ENCODE measurements around the gene CTTNBP2NL. TPM values are rescaled to one million over a fixed set of nuclear protein-coding genes. Genes with fewer than 3 reads are reported as not detected.

CTTNBP2NL gene
- total and polyA plus RNA-seq, 8 donors: 3.6 to 41.5 (median 13.7) TPM

GRCh38 chr1:112394743-112395062 is 1.3 kb upstream of the CTTNBP2NL start:
- intact Hi-C loops (cut with DNase I; ENCODE audit: low total_unique reads): loop anchor here (5.0 kb wide), 1 partner anchor 68 kb away; no protein-coding TSS in a partner anchor

GRCh38 chr1:112395256-112395820 is 676 bp upstream of the CTTNBP2NL start:
- Histone ChIP-seq H3K36me3 (no peaks in the 10 kb centered on the region), H3K4me3 (peak overlapping the region; percentile 94 to 95 (median 95)), H3K9me3 (no peaks in the 10 kb centered on the region), H3K4me1 (peaks cover 31 to 79% (median 49%) of the 10 kb centered on the region in 4 donors), H3K27ac (peak overlapping the region; percentile 90 to 97 (median 92)), H3K27me3 (no peaks in the 10 kb centered on the region)
- TF ChIP-seq CTCF (IDR thresholded peaks at IDR 0.05) (no peak), POLR2AphosphoS5 (IDR thresholded peaks at IDR 0.05) (no peak), POLR2A (IDR thresholded peaks at IDR 0.05) (no peak), EP300 (IDR thresholded peaks at IDR 0.05) (no peak)
- DNase-seq: peak in 1 of 2 donors; percentile 28
- WGBS, 5 donors: 16 to 27% (median 19%) methylated on average over 6 of the region's 6 CpGs
- intact Hi-C loops (cut with DNase I; ENCODE audit: low total_unique reads): no loop called here

More at GRCh38 chr1:112394743-112395062, 1.3 kb upstream of the CTTNBP2NL start:
- Histone ChIP-seq H3K36me3 (no peaks in the 10 kb centered on the region), H3K4me1 (peaks cover 31 to 79% (median 49%) of the 10 kb centered on the region in 4 donors), H3K4me3 (peak overlapping the region in 3 of 4 donors; percentile 9 to 14 (median 10)), H3K9me3 (no peaks in the 10 kb centered on the region), H3K27me3 (no peaks in the 10 kb centered on the region), H3K27ac (peak overlapping the region; percentile 90 to 97 (median 91))
- 44 to 71% (median 57%) methylated on average over 1 of the region's 1 CpG for WGBS, 5 donors
- no peak for DNase-seq
- TF ChIP-seq POLR2AphosphoS5 (IDR thresholded peaks at IDR 0.05) (no peak), EP300 (IDR thresholded peaks at IDR 0.05) (no peak), POLR2A (IDR thresholded peaks at IDR 0.05) (no peak), CTCF (IDR thresholded peaks at IDR 0.05) (no peak)

GRCh38 chr1:112396653-112397471 is 848 bp downstream of the CTTNBP2NL start:
- Histone ChIP-seq H3K4me3 (peak overlapping the region; percentile 94 to 95 (median 95)), H3K9me3 (no peaks in the 10 kb centered on the region), H3K4me1 (peaks cover 28 to 71% (median 46%) of the 10 kb centered on the region in 4 donors), H3K27ac (peak overlapping the region; percentile 79 to 97 (median 91)), H3K27me3 (no peaks in the 10 kb centered on the region), H3K36me3 (no peaks in the 10 kb centered on the region)
- DNase-seq: peak in 1 of 2 donors; percentile 65
- WGBS, 5 donors: 3 to 7% (median 4%) methylated on average over 11 of the region's 11 CpGs
- intact Hi-C loops (cut with DNase I; ENCODE audit: low total_unique reads): no loop called here
- TF ChIP-seq POLR2A (IDR thresholded peaks at IDR 0.05): no peak
- TF ChIP-seq POLR2AphosphoS5 (IDR thresholded peaks at IDR 0.05): no peak
- TF ChIP-seq CTCF (IDR thresholded peaks at IDR 0.05): no peak
- no peak for TF ChIP-seq EP300 (IDR thresholded peaks at IDR 0.05)

- intact Hi-C loops (cut with DNase I; ENCODE audit: low total_unique reads): no loop called here
- Histone ChIP-seq H3K36me3 (no peaks in the 10 kb centered on the region), H3K27me3 (no peaks in the 10 kb centered on the region), H3K9me3 (no peaks in the 10 kb centered on the region), H3K4me3 (peak overlapping the region in 3 of 4 donors; percentile 95), H3K4me1 (peaks cover 30 to 74% (median 48%) of the 10 kb centered on the region in 4 donors), H3K27ac (peak overlapping the region in 1 of 5 donors; percentile 7)
- TF ChIP-seq EP300 (IDR thresholded peaks at IDR 0.05) (no peak), CTCF (IDR thresholded peaks at IDR 0.05) (no peak), POLR2A (IDR thresholded peaks at IDR 0.05) (no peak), POLR2AphosphoS5 (IDR thresholded peaks at IDR 0.05) (no peak)
- 22 to 44% (median 37%) methylated on average over 4 of the region's 4 CpGs for whole genome bisulfite sequencing, 5 donors
- DNase-seq: no peak
These were observed 1.8 kb downstream of the CTTNBP2NL start for GRCh38 chr1:112397841-112398240.

Data from stomach (tissue), 9 donors.